ENCODE data around the gene BRME1.
"Not testable (repeated sequence)": the region's sequence is repeated elsewhere in the genome, so short reads cannot be mapped to it uniquely, and the experiment has no call there.

DNA sequence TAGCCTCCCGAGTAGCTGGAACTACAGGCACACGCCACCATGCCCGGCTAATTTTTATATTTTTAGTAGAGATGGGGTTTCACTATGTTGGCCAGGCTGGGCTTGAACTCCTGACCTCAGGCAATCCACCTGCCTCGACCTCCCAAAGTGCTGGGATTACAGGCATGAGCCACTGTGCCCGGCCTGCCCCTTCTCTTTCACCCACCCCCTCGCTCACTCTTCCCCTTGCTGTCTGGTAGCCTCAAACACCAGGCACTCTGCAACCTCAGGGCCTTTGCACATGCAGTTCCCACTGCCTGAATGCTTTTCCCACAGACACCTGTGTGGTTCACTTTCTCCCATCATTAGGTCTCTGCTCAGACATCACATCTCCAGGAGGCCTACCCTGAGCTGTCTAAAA, 16.2 kb upstream of the BRME1 start:
- TF ChIP-seq, protein P1, sequence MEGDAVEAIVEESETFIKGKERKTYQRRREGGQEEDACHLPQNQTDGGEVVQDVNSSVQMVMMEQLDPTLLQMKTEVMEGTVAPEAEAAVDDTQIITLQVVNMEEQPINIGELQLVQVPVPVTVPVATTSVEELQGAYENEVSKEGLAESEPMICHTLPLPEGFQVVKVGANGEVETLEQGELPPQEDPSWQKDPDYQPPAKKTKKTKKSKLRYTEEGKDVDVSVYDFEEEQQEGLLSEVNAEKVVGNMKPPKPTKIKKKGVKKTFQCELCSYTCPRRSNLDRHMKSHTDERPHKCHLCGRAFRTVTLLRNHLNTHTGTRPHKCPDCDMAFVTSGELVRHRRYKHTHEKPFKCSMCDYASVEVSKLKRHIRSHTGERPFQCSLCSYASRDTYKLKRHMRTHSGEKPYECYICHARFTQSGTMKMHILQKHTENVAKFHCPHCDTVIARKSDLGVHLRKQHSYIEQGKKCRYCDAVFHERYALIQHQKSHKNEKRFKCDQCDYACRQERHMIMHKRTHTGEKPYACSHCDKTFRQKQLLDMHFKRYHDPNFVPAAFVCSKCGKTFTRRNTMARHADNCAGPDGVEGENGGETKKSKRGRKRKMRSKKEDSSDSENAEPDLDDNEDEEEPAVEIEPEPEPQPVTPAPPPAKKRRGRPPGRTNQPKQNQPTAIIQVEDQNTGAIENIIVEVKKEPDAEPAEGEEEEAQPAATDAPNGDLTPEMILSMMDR (conservative IDR thresholded peaks at IDR 0.05) = not testable (repeated sequence)
- TF ChIP-seq EZH2 (IDR thresholded peaks at IDR 0.05; ENCODE audit: low read depth) = not testable (repeated sequence)
